GM12878 (cell line): ENCODE measurements around the gene BAZ2A.

Experiments used
- NFIC ChIP-seq: IDR thresholded peaks from 2 replicates; pipeline ENCODE4 v1.6.1; 2012; ENCODE audit warnings: low read depth, mild to moderate bottlenecking, inconsistent platforms, low read length, moderate library complexity
- POLR2A ChIP-seq: IDR thresholded peaks from 2 replicates; pipeline ENCODE4 v1.6.1; 2011; ENCODE audit warnings: low read depth, mild to moderate bottlenecking, low read length
- POLR2AphosphoS2 ChIP-seq: IDR thresholded peaks from 2 replicates; pipeline ENCODE4 v1.6.1; 2011; ENCODE audit warnings: low read depth, mild to moderate bottlenecking, low read length, improper control_type of control experiment, moderate library complexity
- TF ChIP-seq, protein P1 (sequence below), 3 experiments: IDR thresholded peaks in 2 of 3; conservative IDR thresholded peaks in 1 of 3; 2 replicates each; pipeline ENCODE4 v1.5.1; 2011; ENCODE audit warnings: low read depth in 3 of 3, low read length in 3 of 3, mild to moderate bottlenecking in 3 of 3, control low read depth in 2 of 3, moderate library complexity in 2 of 3, inconsistent platforms in 1 of 3, mixed read lengths in 1 of 3; ENCODE audit not compliant: control insufficient read depth in 2 of 3, insufficient read depth in 1 of 3; ENCODE audit errors: extremely low read depth in 1 of 3
- TF ChIP-seq, protein P2 (sequence below): IDR thresholded peaks from 2 replicates; pipeline ENCODE4 v1.6.1; 2011; ENCODE audit warnings: mild to moderate bottlenecking, low read depth, low read length, moderate library complexity; ENCODE audit not compliant: insufficient replicate concordance
- TF ChIP-seq, protein P3 (sequence below): IDR thresholded peaks from 2 replicates; pipeline ENCODE4 v1.6.1; 2012; ENCODE audit warnings: low read depth, low read length, improper control_type of control experiment

DNA sequence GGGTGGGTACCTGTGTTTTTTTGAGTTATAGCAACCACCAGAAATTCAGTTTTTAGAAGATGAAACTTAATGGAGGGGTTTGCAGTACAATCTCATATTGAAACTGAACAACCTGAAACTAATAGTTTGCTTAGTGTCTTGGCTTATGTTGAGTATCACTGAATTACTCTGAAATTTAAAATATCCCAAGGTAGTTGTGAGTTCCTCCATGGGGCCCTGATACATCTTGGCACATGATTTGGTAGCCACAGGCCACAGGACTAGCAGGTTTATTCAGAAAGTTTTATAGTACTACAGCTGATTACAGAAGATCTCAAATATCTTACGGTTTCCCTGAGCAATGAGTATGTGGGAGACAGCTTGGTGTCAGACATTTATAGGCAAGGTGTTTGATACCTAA is 47.6 kb upstream of the BAZ2A start:
- TF ChIP-seq, protein P1, sequence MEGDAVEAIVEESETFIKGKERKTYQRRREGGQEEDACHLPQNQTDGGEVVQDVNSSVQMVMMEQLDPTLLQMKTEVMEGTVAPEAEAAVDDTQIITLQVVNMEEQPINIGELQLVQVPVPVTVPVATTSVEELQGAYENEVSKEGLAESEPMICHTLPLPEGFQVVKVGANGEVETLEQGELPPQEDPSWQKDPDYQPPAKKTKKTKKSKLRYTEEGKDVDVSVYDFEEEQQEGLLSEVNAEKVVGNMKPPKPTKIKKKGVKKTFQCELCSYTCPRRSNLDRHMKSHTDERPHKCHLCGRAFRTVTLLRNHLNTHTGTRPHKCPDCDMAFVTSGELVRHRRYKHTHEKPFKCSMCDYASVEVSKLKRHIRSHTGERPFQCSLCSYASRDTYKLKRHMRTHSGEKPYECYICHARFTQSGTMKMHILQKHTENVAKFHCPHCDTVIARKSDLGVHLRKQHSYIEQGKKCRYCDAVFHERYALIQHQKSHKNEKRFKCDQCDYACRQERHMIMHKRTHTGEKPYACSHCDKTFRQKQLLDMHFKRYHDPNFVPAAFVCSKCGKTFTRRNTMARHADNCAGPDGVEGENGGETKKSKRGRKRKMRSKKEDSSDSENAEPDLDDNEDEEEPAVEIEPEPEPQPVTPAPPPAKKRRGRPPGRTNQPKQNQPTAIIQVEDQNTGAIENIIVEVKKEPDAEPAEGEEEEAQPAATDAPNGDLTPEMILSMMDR (IDR thresholded peaks at IDR 0.05 in 2 of 3, conservative IDR thresholded peaks at IDR 0.05 in 1 of 3; ENCODE audit: control insufficient read depth in 2 of 3, extremely low read depth in 1 of 3, insufficient read depth in 1 of 3, low read depth in 3 of 3, low read length in 3 of 3) = no peak
- TF ChIP-seq POLR2AphosphoS2 (no peak), POLR2A (no peak), NFIC (no peak)
- TF ChIP-seq, protein P2, sequence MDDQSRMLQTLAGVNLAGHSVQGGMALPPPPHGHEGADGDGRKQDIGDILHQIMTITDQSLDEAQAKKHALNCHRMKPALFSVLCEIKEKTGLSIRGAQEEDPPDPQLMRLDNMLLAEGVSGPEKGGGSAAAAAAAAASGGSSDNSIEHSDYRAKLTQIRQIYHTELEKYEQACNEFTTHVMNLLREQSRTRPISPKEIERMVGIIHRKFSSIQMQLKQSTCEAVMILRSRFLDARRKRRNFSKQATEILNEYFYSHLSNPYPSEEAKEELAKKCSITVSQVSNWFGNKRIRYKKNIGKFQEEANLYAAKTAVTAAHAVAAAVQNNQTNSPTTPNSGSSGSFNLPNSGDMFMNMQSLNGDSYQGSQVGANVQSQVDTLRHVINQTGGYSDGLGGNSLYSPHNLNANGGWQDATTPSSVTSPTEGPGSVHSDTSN = no peak
- TF ChIP-seq, protein P3, sequence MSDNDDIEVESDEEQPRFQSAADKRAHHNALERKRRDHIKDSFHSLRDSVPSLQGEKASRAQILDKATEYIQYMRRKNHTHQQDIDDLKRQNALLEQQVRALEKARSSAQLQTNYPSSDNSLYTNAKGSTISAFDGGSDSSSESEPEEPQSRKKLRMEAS = no peak
